B cell (primary cell): Measurements from ENCODE around the gene SHB.

Source experiments
- CTCF ChIP-seq: fragments of 200-600 bp; IDR thresholded peaks from one replicate; pipeline ENCODE4 v1.8.0; 2022; ENCODE audit warnings: antibody characterized with exemption, mild to moderate bottlenecking
- EZH2 ChIP-seq: IDR thresholded peaks from 2 replicates; pipeline ENCODE4 v1.6.1; 2012; ENCODE audit warnings: borderline replicate concordance, low read depth, mild to moderate bottlenecking, moderate library complexity, low read length; ENCODE audit not compliant: insufficient read depth, poor library complexity, severe bottlenecking

- no peak for TF ChIP-seq CTCF
- TF ChIP-seq EZH2, result no peak
Observed at GRCh38 chr9:37970301-37971107, 98.5 kb downstream of the SHB start.
